ENCODE measurements around the gene COL13A1. TPM values are rescaled to one million over a fixed set of nuclear protein-coding genes. Genes with fewer than 3 reads are reported as not detected.

COL13A1 gene
- total and polyA plus RNA-seq, 2 of the 8 experiments (the other 6 are each of a cell fraction or from before 2014, with no cell fraction given): 2.6 to 5.2 TPM

- TF ChIP-seq CTBP2 (IDR thresholded peaks at IDR 0.05; ENCODE audit: borderline replicate concordance, insufficient read depth, insufficient read length, low read length): no peak
- TF ChIP-seq GTF2F1 (IDR thresholded peaks at IDR 0.05; ENCODE audit: borderline replicate concordance, low read depth, low read length): no peak
- TF ChIP-seq NRF1 (IDR thresholded peaks at IDR 0.05; ENCODE audit: low read depth, low read length): no peak
- no peak for TF ChIP-seq TAF1 (IDR thresholded peaks at IDR 0.05; ENCODE audit: low read depth, low read length)
- TF ChIP-seq YY1 (IDR thresholded peaks at IDR 0.05; ENCODE audit: low read depth, low read length): no peak
- no peak for TF ChIP-seq KDM5A (IDR thresholded peaks at IDR 0.05; ENCODE audit: low read length)
- no peak for TF ChIP-seq SP1 (IDR thresholded peaks at IDR 0.05; ENCODE audit: low read depth, low read length)
These were observed 40.3 kb downstream of the COL13A1 start (continued) for GRCh38 chr10:69842020-69842419.

All from H1 (cell line).